HFF-Myc (cell line): ENCODE measurements around the gene ARHGAP40.

Experiments used
- DNase-seq: peaks from one replicate; pipeline ENCODE4 v3.0.0-alpha.2; 2011; ENCODE audit warnings: low read depth; ENCODE audit errors: extremely low read depth
- H3K4me3 ChIP-seq: replicated peaks from 2 replicates; pipeline ENCODE4 v1.5.1; 2011; ENCODE audit warnings: low read depth, mild to moderate bottlenecking, control low read depth, low read length
- CTCF ChIP-seq: IDR thresholded peaks from 2 replicates; pipeline ENCODE4 v1.5.1; 2012; ENCODE audit warnings: mild to moderate bottlenecking, low read depth, low read length, control low read depth; ENCODE audit errors: missing control alignments

ARHGAP40 gene

GRCh38 chr20:38692436-38693411 is 91.1 kb downstream of the ARHGAP40 start:
- no peak for TF ChIP-seq CTCF
- peak; percentile 52 for DNase-seq
- H3K4me3 ChIP-seq = no peak overlapping the region

- no peak overlapping the region for H3K4me3 ChIP-seq
- TF ChIP-seq CTCF = no peak
- DNase-seq = no peak
Observed at GRCh38 chr20:38697306-38697705, 95.7 kb downstream of the ARHGAP40 start.

- TF ChIP-seq CTCF = no peak
- H3K4me3 ChIP-seq = no peak overlapping the region
- no peak for DNase-seq
Observed at GRCh38 chr20:38698541-38698940, 96.9 kb downstream of the ARHGAP40 start.

- TF ChIP-seq CTCF = no peak
- H3K4me3 ChIP-seq = no peak overlapping the region
- no peak for DNase-seq
Observed at GRCh38 chr20:38700141-38700540, 98.5 kb downstream of the ARHGAP40 start.
